Frontal cortex (tissue), 4 donors: ENCODE measurements around the gene CRYGD. TPM values are rescaled to one million over a fixed set of nuclear protein-coding genes. Genes with fewer than 3 reads are reported as not detected.

Experiments used
- DNase-seq, 2 donors: peaks; one replicate each; pipeline ENCODE4 v3.0.0; 2012; ENCODE audit warnings: low spot score in 2 of 2
- FAIRE-seq: peaks from 2 replicates; lab custom pipeline; 2012; peaks lifted over from hg19 to GRCh38; lab: Jason Lieb, UNC
- total RNA-seq: library from RNA; depleted of rRNA; stranded (reverse); fragments of >200 nt; gene quantifications from one replicate; pipeline ENCODE4 v1.2.3, GENCODE V29; 2014
- donor health status: control.
- donor health status: control.
- donor health status: control.

The CRYGD gene
- total RNA-seq, 1 donor from 2014 or later = 2.4 TPM

- DNase-seq (no peak), FAIRE-seq (no peak)
These were observed 31.2 kb downstream of the CRYGD start for GRCh38 chr2:208093128-208093527.

- DNase-seq = no peak
- no peak for FAIRE-seq
These were observed 32.1 kb downstream of the CRYGD start for GRCh38 chr2:208092093-208092832.

DNA sequence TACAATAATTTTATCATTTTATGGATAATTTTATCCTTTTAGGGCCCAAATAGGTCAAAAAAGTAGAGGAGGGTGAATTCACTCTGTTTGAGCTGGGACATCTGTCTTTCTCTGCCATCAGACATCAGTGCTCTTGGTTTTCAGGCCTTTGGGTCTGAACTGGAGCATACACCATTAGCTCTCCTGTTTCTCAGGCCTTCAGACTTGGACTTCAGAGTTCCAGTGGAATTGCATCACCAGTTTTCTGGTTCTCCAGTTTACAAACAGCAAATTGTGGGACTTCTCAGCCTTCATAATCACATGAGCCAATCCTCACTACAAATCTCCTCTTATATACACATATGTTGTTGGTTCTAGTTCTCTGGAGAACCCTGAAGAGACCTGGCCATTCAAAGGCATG is 33.9 kb downstream of the CRYGD start:
- FAIRE-seq = no peak

GRCh38 chr2:208086029-208086428 is 38.3 kb downstream of the CRYGD start:
- no peak for DNase-seq
- no peak for FAIRE-seq

More for the DNA sequence above, 33.9 kb downstream of the CRYGD start:
- no peak for DNase-seq

DNA sequence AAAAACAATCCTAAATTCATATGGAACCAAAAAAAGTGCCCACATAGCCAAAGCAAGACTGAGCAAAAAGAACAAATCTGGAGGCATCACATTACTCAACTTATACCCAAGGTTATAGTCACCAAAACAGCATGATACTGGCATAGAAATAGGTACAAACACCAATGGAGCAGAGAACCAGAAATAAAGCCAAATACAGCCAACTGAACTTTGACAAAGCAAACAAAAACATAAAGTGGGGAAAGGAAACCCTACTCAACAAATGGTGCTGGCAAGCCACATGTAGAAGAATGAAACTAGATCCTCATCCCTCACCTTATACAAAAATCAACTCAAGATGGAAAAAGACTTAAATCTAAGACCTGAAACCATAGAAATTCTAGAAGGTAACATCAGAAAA is 40.5 kb downstream of the CRYGD start:
- DNase-seq (no peak), FAIRE-seq (no peak)

GRCh38 chr2:208077276-208077675 is 47.0 kb downstream of the CRYGD start:
- DNase-seq (no peak), FAIRE-seq (no peak)

DNA sequence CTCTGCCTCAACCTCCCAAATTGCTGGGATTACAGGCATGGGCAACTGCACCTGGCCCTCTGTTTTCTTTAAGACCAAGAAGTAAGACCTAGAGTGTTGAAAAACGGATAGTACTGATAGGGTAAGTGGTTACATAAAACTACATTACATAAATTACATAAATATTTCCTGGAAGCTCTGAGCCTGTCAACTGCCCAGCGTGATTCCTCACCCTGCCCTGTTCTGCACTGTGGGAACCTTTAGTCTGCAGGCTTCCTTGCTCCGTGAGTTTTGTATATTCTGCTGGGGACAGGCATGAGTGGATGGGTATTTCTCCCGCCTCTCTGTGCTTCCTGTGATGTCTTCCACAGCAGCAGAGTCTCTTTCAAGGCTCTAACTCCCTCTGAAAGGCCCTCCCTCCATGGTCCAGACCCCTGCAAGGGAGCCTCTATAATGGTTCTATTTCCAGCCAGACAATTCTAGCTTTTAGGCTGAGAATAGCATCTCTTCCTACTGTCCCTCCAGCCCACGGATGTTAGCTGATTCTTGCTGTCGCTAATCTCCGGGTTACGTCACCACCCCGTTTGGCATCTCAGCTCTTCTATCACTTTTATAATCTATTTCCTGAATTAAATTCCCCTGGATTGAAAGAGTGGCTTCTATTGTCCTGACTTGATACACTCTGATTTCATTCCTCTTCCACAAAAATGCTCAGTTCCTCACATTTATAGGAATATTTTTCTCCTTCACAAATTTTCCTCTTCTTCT is 49.5 kb downstream of the CRYGD start:
- FAIRE-seq (no peak), DNase-seq (no peak)

DNA sequence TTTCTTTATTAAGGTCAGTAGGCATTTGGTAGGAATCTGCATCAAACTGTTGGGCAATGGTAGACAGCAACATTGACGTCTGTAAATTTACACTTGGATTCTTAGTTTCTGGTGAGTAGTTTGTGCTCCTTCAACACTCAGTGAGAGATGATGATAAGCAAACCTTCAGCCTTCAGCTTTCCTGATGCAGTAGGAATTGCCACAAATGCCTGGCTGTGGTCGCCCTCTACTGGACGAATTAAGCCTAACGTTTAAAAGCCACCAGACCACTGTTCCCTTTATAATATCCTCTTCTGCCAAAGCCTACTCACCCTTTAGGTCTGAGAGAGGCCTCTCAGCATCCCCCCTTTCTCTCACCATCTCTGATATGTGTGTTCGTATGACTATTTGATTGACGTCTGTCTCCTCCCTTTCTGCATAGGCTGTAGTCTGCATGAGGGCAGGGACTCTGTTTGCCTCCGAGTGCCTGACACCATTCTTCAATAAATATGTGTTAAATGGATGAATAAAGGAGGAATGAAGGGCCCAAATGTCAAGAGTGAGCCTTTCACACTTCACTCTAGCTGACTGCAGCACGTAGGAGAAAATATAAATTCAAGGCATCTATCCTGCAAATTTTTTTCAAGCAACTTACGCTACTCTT is 52.0 kb downstream of the CRYGD start:
- peak; percentile 34 to 55 for DNase-seq
- no peak for FAIRE-seq

Other genes starting within 250 kb of the CRYGD start
- 34.6 TPM for gene PLEKHM3, start 99.0 kb downstream of the CRYGD start, total RNA-seq
- gene CRYGC, start 5.3 kb upstream of the CRYGD start, total RNA-seq = not detected
- not detected for gene CRYGB, start 21.6 kb upstream of the CRYGD start, total RNA-seq
- gene CRYGA, start 39.1 kb upstream of the CRYGD start, total RNA-seq = not detected
- gene C2orf80, start 65.5 kb upstream of the CRYGD start, total RNA-seq = 38.3 TPM
- 271 TPM for gene IDH1, start 130.5 kb upstream of the CRYGD start, total RNA-seq
- gene PIKFYVE, start 141.7 kb upstream of the CRYGD start, total RNA-seq = 46.9 TPM